ENCODE data around the gene GRM5.

DNA sequence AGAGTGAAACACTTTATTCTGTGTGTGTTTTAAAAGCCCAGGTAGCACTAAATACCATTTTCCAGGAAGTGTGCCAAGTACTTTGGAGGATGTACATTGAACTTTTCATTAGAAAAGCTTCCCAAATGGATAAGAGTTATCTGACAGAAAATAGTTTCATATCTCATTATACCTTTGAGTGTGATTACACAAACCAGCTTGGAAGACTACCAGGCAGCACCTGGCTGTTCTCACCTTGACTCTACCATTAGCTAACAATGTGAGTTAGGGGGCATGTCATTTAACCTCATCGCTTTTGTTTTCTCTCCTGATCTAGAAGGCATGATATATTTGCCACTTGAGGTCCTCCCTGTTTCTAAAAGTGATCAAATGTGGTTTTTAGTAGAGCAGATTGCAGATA is 50.2 kb downstream of the GRM5 start:
- TF ChIP-seq, protein P1, sequence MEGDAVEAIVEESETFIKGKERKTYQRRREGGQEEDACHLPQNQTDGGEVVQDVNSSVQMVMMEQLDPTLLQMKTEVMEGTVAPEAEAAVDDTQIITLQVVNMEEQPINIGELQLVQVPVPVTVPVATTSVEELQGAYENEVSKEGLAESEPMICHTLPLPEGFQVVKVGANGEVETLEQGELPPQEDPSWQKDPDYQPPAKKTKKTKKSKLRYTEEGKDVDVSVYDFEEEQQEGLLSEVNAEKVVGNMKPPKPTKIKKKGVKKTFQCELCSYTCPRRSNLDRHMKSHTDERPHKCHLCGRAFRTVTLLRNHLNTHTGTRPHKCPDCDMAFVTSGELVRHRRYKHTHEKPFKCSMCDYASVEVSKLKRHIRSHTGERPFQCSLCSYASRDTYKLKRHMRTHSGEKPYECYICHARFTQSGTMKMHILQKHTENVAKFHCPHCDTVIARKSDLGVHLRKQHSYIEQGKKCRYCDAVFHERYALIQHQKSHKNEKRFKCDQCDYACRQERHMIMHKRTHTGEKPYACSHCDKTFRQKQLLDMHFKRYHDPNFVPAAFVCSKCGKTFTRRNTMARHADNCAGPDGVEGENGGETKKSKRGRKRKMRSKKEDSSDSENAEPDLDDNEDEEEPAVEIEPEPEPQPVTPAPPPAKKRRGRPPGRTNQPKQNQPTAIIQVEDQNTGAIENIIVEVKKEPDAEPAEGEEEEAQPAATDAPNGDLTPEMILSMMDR (conservative IDR thresholded peaks at IDR 0.05 in 1 of 2, IDR thresholded peaks at IDR 0.05 in 1 of 2; ENCODE audit: low read depth in 1 of 2, low read length in 2 of 2) = no peak
- no peak for TF ChIP-seq EZH2 (IDR thresholded peaks at IDR 0.05; ENCODE audit: low read length, missing control alignments)
